H1 (cell line): ENCODE measurements around the gene PITPNC1. TPM values are rescaled to one million over a fixed set of nuclear protein-coding genes. Genes with fewer than 3 reads are reported as not detected.

Experiments used
- HDAC6 ChIP-seq: IDR thresholded peaks from one replicate; pipeline ENCODE4 v1.7.1; 2012; ENCODE audit warnings: low read depth, mild to moderate bottlenecking, inconsistent platforms, low read length, moderate library complexity
- KDM4A ChIP-seq: IDR thresholded peaks from one replicate; pipeline ENCODE4 v1.7.1; 2012; ENCODE audit warnings: low read depth, mild to moderate bottlenecking, moderate library complexity, low read length, inconsistent platforms; ENCODE audit not compliant: severe bottlenecking
- polyA plus RNA-seq, 7 experiments: library from polyadenylated mRNA; depleted of rRNA in 3 of 7; stranded (reverse) in 5 of 7; unstranded in 2 of 7; fragments of >200 nt in 5 of 7; fragments of 200-250 nt in 2 of 7; gene quantifications; 1 replicate in 5 of 7; 2 replicates in 1 of 7; 4 replicates in 1 of 7; pipeline versions ENCODE4 v1.2.1 to v1.2.3, GENCODE V29; 2011 to 2013; ENCODE audit warnings: missing spikeins in 2 of 7, mixed read lengths in 2 of 7
- total RNA-seq: library from RNA; stranded (reverse); fragmentation: NEBNext Ultra II Directional; extraction: Animal tissue kit (Norgen Biotek cat#: 25700); gene quantifications from 2 replicates; pipeline ENCODE4 v1.2.1, GENCODE V29; 2021

PITPNC1 gene
- total and polyA plus RNA-seq, 2 of the 8 experiments (the other 6 are each of a cell fraction or from before 2014, with no cell fraction given) = 17.6 to 54.7 TPM

- no peak for TF ChIP-seq HDAC6
- no peak for TF ChIP-seq KDM4A
Observed at GRCh38 chr17:67730731-67731130, 353.6 kb downstream of the PITPNC1 start (continued).
